Transverse colon (tissue), 4 donors: Measurements from ENCODE around the gene MCAT. TPM values are rescaled to one million over a fixed set of nuclear protein-coding genes. Genes with fewer than 3 reads are reported as not detected.

Experiments
- DNase-seq: peaks from one replicate; pipeline ENCODE4 v3.0.0-alpha.2; 2019
- H3K27ac ChIP-seq, 4 donors: fragments of 200-600 bp; sonication (generic); 2 replicates each; pipeline ENCODE4 v1.5.1; 2016 to 2018; ENCODE audit warnings: inconsistent platforms in 4 of 4
- H3K27me3 ChIP-seq: fragments of 200-600 bp; sonication (generic); 2 replicates; pipeline ENCODE4 v1.5.1; 2017; ENCODE audit warnings: inconsistent platforms
- H3K36me3 ChIP-seq, 4 donors: fragments of 200-600 bp; sonication (generic); 2 replicates each; pipeline ENCODE4 v1.5.1; 2017 to 2019; ENCODE audit warnings: inconsistent platforms in 4 of 4
- H3K4me1 ChIP-seq, 4 donors: fragments of 200-600 bp; sonication (generic); 2 replicates each; pipeline ENCODE4 v1.5.1; 2017 to 2020; ENCODE audit warnings: inconsistent platforms in 4 of 4
- H3K4me3 ChIP-seq, 4 donors: fragments of 200-600 bp; sonication (generic); 1 replicate in 1 of 4; 2 replicates in 3 of 4; pipeline versions ENCODE4 v1.5.1 to v1.6.1; 2017 to 2019; ENCODE audit warnings: inconsistent platforms in 4 of 4
- H3K9me3 ChIP-seq, 2 donors: fragments of 200-600 bp; sonication (generic); 2 replicates each; pipeline ENCODE4 v1.5.1; 2017 to 2019; ENCODE audit warnings: inconsistent platforms in 2 of 2
- EP300 ChIP-seq: sonication (generic); formaldehyde crosslinking; IDR thresholded peaks from one replicate; pipeline ENCODE4 v1.6.1; 2017; ENCODE audit warnings: antibody characterized with exemption, low read depth
- POLR2A ChIP-seq: fragments of 450-650 bp; IDR thresholded peaks from one replicate; pipeline ENCODE4 v1.6.1; 2016; ENCODE audit warnings: antibody characterized with exemption, mild to moderate bottlenecking, moderate library complexity
- POLR2AphosphoS5 ChIP-seq, 3 donors: sonication (generic); formaldehyde crosslinking; IDR thresholded peaks; one replicate each; pipeline ENCODE4 v1.6.1; 2016; ENCODE audit warnings: antibody characterized with exemption in 3 of 3
- WGBS, 2 donors: methylation state at CpG; one replicate each; pipeline ENCODE4 v1.1.5; 2018; ENCODE audit warnings: low coverage in 1 of 2; 5-methylcytosine and 5-hydroxymethylcytosine counted together
- in situ Hi-C, 4 donors: fragments of 200-750 bp; cut with MboI; loops; one replicate each; pipeline versions ENCODE4 v1.15.0 to v1.15.1; 2017; ENCODE audit warnings: low sequenced_read_pairs in 3 of 4, low pct_ligation_motif_present in 1 of 4, low pct_unique_long_range_greater_than_20kb in 1 of 4
- intact Hi-C: fragments of 100-400 bp; cut with DNase I; formaldehyde crosslinking; loops from one replicate; pipeline ENCODE4 v1.15.1; 2023; ENCODE audit warnings: low total_unique reads
- total RNA-seq, 4 donors: library from RNA; depleted of rRNA; stranded (reverse); fragments of >200 nt; gene quantifications; one replicate each; pipeline ENCODE4 v1.1.0, GENCODE V29; 2016
- TF ChIP-seq, protein P1 (sequence below), 5 experiments: fragments of 200-600 bp in 3 of 5; fragments of 450-650 bp in 2 of 5; sonication (generic) in 3 of 5; IDR thresholded peaks; 1 replicate in 2 of 5; 2 replicates in 3 of 5; pipeline ENCODE4 v1.5.1; 2016 to 2017; ENCODE audit warnings: antibody characterized with exemption in 5 of 5, inconsistent platforms in 3 of 5, mild to moderate bottlenecking in 2 of 5, moderate library complexity in 1 of 5

MCAT gene
- total RNA-seq, 4 donors from 2014 or later: 20.9 to 24.3 (median 22.5) TPM

DNA sequence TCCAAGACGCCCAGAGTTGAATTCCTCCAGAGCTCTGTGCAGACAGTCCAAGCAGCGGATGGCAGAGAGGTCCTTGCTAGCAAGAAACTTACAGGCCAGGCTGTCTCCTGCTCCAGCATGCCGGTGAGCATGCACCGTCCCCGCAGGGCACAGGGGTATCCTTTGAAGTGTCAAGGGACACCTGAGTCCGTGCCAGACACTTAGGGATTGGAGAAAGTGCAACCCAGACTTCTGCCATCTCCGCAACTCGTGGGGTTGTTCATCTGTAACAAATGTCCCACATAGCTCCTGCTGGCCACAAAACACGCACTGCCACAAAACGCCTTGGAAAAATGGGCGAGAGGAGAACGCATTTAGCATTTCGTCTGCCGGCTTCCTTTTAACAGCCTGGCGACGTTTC lies 21.4 kb upstream of the MCAT start:
- Histone ChIP-seq H3K27me3 (no peaks in the 10 kb centered on the region), H3K4me1 (peaks cover 4 to 27% (median 20%) of the 10 kb centered on the region in 4 donors), H3K9me3 (no peaks in the 10 kb centered on the region), H3K36me3 (no peaks in the 10 kb centered on the region), H3K27ac (no peak overlapping the region), H3K4me3 (no peak overlapping the region)
- no peak for DNase-seq
- 46 to 60% methylated on average over 7 to 16 of the region's 16 CpGs for WGBS, 2 donors
- TF ChIP-seq, protein P1, sequence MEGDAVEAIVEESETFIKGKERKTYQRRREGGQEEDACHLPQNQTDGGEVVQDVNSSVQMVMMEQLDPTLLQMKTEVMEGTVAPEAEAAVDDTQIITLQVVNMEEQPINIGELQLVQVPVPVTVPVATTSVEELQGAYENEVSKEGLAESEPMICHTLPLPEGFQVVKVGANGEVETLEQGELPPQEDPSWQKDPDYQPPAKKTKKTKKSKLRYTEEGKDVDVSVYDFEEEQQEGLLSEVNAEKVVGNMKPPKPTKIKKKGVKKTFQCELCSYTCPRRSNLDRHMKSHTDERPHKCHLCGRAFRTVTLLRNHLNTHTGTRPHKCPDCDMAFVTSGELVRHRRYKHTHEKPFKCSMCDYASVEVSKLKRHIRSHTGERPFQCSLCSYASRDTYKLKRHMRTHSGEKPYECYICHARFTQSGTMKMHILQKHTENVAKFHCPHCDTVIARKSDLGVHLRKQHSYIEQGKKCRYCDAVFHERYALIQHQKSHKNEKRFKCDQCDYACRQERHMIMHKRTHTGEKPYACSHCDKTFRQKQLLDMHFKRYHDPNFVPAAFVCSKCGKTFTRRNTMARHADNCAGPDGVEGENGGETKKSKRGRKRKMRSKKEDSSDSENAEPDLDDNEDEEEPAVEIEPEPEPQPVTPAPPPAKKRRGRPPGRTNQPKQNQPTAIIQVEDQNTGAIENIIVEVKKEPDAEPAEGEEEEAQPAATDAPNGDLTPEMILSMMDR (IDR thresholded peaks at IDR 0.05): no peak
- TF ChIP-seq POLR2A: no peak
- no peak for TF ChIP-seq POLR2AphosphoS5 (IDR thresholded peaks at IDR 0.05)
- no peak for TF ChIP-seq EP300
- in situ Hi-C loops (no loop called here), intact Hi-C loops (no loop called here)

DNA sequence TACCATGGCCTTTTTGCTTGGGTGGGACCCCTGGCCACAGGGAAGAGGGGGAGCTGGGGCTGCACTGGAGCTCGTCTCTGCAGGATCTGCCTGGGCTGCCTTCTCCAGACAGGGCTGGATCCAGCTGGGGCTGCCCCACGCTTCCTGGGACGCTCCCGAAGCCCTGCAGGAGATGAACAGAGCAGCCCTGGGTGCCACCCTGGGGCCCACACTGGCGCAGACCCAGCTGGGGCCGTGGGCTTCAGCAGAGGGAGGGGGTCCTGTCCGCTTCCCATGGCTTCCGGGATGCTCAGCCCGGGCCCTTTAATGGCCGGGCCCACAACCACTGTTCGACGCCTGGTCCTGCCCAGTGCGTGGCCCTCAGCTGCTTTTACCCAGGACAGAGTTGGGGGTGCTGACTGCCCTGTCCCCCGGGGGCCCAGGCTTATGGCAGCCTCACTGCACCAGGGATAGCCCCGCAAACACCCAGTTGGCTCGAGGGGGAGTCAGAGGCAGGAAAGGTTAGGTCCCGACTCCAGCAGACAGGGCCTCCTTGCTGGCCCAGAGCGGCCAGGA lies 20.1 kb upstream of the MCAT start:
- no peaks in the 10 kb centered on the region for H3K36me3 ChIP-seq
- H3K27me3 ChIP-seq: no peaks in the 10 kb centered on the region
- DNase-seq: no peak
- H3K9me3 ChIP-seq: no peaks in the 10 kb centered on the region
- in situ Hi-C loops (no loop called here), intact Hi-C loops (no loop called here)
- peak overlapping the region in 3 of 4 donors; percentile 18 to 51 (median 45) for H3K27ac ChIP-seq
- WGBS, 2 donors: 69% methylated on average over 13 of the region's 18 CpGs; no CpG with 5 or more reads in 1 of the 2 donors
- H3K4me3 ChIP-seq: no peak overlapping the region
- TF ChIP-seq POLR2A: no peak
- no peak for TF ChIP-seq EP300
- TF ChIP-seq, protein P1 (IDR thresholded peaks at IDR 0.05): no peak
- TF ChIP-seq POLR2AphosphoS5 (IDR thresholded peaks at IDR 0.05): no peak
- H3K4me1 ChIP-seq: peaks cover 13 to 37% (median 31%) of the 10 kb centered on the region in 4 donors

DNA sequence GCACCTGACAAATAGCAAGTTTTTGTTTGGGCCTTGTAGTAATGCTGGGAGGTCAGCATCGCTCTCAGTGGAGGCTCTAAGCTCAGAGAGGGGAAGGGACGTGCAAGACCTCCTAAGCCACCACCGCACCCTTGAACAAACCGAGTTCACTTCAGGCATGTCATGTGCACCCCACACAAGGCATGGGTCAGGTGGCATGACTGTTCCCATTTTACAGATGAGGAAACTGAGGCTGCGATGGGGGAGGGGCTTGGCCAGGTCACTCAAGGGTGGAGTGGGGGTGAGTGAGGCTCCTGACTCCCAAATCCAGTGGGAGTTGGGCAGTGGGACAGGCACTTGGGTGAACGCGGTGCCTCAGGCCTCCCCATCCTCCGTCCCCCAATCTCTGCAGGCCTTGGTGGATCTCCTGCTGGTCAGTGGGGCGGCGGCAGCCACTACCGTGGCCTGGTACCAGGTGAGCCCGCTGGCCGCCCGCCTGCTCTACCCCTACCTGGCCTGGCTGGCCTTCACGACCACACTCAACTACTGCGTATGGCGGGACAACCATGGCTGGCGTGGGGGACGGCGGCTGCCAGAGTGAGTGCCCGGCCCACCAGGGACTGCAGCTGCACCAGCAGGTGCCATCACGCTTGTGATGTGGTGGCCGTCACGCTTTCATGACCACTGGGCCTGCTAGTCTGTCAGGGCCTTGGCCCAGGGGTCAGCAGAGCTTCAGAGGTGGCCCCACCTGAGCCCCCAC lies 19.4 kb upstream of the MCAT start:
- DNase-seq: no peak
- TF ChIP-seq, protein P1 (IDR thresholded peaks at IDR 0.05): no peak
- TF ChIP-seq POLR2AphosphoS5 (IDR thresholded peaks at IDR 0.05) (no peak), EP300 (no peak), POLR2A (no peak)
- H3K27ac ChIP-seq: peak overlapping the region in 1 of 4 donors; percentile 45

DNA sequence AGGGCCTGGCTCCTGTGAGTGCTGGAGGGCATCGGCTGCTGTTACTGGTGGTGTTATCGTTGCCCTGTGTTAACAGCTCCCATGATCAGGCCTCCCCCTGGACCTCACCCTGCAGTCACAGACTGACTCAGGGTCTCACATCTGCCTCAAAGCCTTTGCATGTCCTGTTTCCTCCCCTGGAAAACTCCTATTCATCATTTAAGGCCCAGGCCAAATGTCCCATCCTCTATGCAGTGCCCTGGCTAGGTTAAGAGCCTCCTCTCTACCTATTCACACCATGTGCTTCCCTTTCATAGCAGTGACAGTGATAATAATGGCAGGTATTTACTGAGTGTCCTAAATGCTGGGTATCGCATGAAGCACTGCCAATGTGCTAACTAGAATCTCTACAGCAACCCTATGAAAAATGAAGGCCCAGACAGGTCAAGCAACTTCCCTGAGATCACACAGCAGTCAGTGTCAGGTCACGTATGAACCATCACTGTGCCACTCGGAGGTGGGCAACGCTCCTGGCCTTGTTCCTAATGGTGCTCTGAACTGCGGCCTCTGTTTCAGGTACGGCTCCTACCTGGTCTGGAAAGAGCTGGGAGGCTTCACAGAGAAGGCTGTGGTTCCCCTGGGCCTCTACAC lies 17.4 kb upstream of the MCAT start:
- no peaks in the 10 kb centered on the region for H3K9me3 ChIP-seq
- H3K36me3 ChIP-seq: no peaks in the 10 kb centered on the region
- TF ChIP-seq EP300 (no peak), POLR2A (no peak), POLR2AphosphoS5 (IDR thresholded peaks at IDR 0.05) (no peak)
- TF ChIP-seq, protein P1 (IDR thresholded peaks at IDR 0.05): no peak
- in situ Hi-C loops: no loop called here
- peak overlapping the region in 3 of 4 donors; percentile 70 to 83 (median 79) for H3K27ac ChIP-seq
- H3K4me1 ChIP-seq: peaks cover 13 to 55% (median 45%) of the 10 kb centered on the region in 4 donors
- no peak overlapping the region for H3K4me3 ChIP-seq
- no peak for DNase-seq
- intact Hi-C loops: no loop called here
- no peaks in the 10 kb centered on the region for H3K27me3 ChIP-seq
- WGBS, 2 donors: 92 to 96% methylated on average over 4 to 8 of the region's 8 CpGs

More for the DNA sequence above, 19.4 kb upstream of the MCAT start:
- Histone ChIP-seq H3K4me1 (peaks cover 13 to 44% (median 39%) of the 10 kb centered on the region in 4 donors), H3K36me3 (no peaks in the 10 kb centered on the region), H3K27me3 (no peaks in the 10 kb centered on the region), H3K9me3 (no peaks in the 10 kb centered on the region), H3K4me3 (no peak overlapping the region)
- intact Hi-C loops: no loop called here
- 94% methylated on average over 17 of the region's 24 CpGs; no CpG with 5 or more reads in 1 of the 2 donors for WGBS, 2 donors
- in situ Hi-C loops: no loop called here
